Measurements from ENCODE around the gene CNTNAP2.

GRCh38 chr7:147878912-147879661, 1762.5 kb downstream of the CNTNAP2 start:
- TF ChIP-seq POLR2AphosphoS5 (IDR thresholded peaks at IDR 0.05; ENCODE audit: low read depth, low read length) (no peak), SPI1 (IDR thresholded peaks at IDR 0.05; ENCODE audit: low read depth, low read length) (no peak), POLR2A (IDR thresholded peaks at IDR 0.05; ENCODE audit: low read depth, low read length) (no peak)
